IMR-90 (cell line): Measurements from ENCODE around the gene MAP3K5. TPM values are rescaled to one million over a fixed set of nuclear protein-coding genes. Genes with fewer than 3 reads are reported as not detected.

Source experiments
- ATAC-seq: fragments of 200-7000 bp; cut with Tn5 transposase; 2 replicates; pipeline ENCODE4 v1.9.1; 2020; ENCODE audit warnings: low read depth, mild to moderate bottlenecking, moderate library complexity
- BruUV-seq: library from RNA; stranded (reverse); fragments of 400-500 nt; replicated peaks from 2 replicates; lab custom pipeline; 2021; lab: Mats Ljungman, UMichigan
- CTCF ChIA-PET: fragments of 300-600 bp; formaldehyde crosslinking; extraction: SDS; loops from one replicate; lab custom pipeline; 2021; ENCODE audit warnings: antibody characterized with exemption; lab: Yijun Ruan, JAX
- POLR2A ChIA-PET: fragments of 300-600 bp; sonication (Branson Sonifier 250); formaldehyde crosslinking; loops from one replicate; lab custom pipeline; 2022; ENCODE audit warnings: antibody characterized with exemption; ENCODE audit not compliant: unreplicated experiment; lab: Charles Lee
- DNase-seq: peaks from one replicate; pipeline ENCODE4 v3.0.0; 2013
- H2AFZ ChIP-seq: replicated peaks from 2 replicates; pipeline ENCODE3; 2013; ENCODE audit warnings: low read length, mild to moderate bottlenecking; ENCODE audit not compliant: poor library complexity
- H2AK5ac ChIP-seq: 2 replicates; pipeline ENCODE4 v1.6.1; 2013; ENCODE audit warnings: low read depth, low read length, inconsistent platforms
- H2AK9ac ChIP-seq: replicated peaks from 2 replicates; pipeline ENCODE3; 2013; ENCODE audit warnings: mild to moderate bottlenecking, low read depth, low read length, moderate library complexity; ENCODE audit not compliant: poor library complexity
- H2BK120ac ChIP-seq: 2 replicates; pipeline ENCODE4 v1.6.1; 2013; ENCODE audit warnings: low read depth, low read length, inconsistent platforms
- H2BK15ac ChIP-seq: 3 replicates; pipeline ENCODE4 v1.6.1; 2013; ENCODE audit warnings: low read depth, low read length, inconsistent platforms
- H2BK20ac ChIP-seq: 2 replicates; pipeline ENCODE4 v1.6.1; 2013; ENCODE audit warnings: low read depth, mild to moderate bottlenecking, inconsistent platforms, low read length, moderate library complexity
- H2BK5ac ChIP-seq: 2 replicates; pipeline ENCODE4 v1.6.1; 2013; ENCODE audit warnings: mild to moderate bottlenecking, low read depth, low read length, inconsistent platforms; ENCODE audit not compliant: poor library complexity, severe bottlenecking
- H3K14ac ChIP-seq: replicated peaks from 2 replicates; pipeline ENCODE4 v1.6.1; 2013; ENCODE audit warnings: low read depth, low read length, inconsistent platforms
- H3K18ac ChIP-seq: 2 replicates; pipeline ENCODE4 v1.6.1; 2013; ENCODE audit warnings: low read depth, low read length, control low read depth
- H3K23ac ChIP-seq: 2 replicates; pipeline ENCODE4 v1.6.1; 2013; ENCODE audit warnings: low read depth, low read length, inconsistent platforms
- H3K27ac ChIP-seq: 2 replicates; pipeline ENCODE4 v1.5.1; 2013; ENCODE audit warnings: mild to moderate bottlenecking, control low read depth, low read length; ENCODE audit not compliant: insufficient read depth
- H3K27me3 ChIP-seq: 2 replicates; pipeline ENCODE4 v1.6.1; 2013; ENCODE audit warnings: low read length; ENCODE audit not compliant: control insufficient read depth, insufficient read depth
- H3K36me3 ChIP-seq: 2 replicates; pipeline ENCODE4 v1.6.1; 2013; ENCODE audit warnings: low read length, mixed read lengths; ENCODE audit not compliant: control insufficient read depth, insufficient read depth
- H3K4ac ChIP-seq: 2 replicates; pipeline ENCODE4 v1.6.1; 2013; ENCODE audit warnings: low read depth, low read length, inconsistent platforms
- H3K4me1 ChIP-seq: 2 replicates; pipeline ENCODE4 v1.6.1; 2013; ENCODE audit warnings: low read length, mixed read lengths; ENCODE audit not compliant: control insufficient read depth, insufficient read depth
- H3K4me2 ChIP-seq: 2 replicates; pipeline ENCODE4 v1.6.1; 2013; ENCODE audit warnings: low read depth, mild to moderate bottlenecking, control low read depth, low read length, moderate library complexity
- H3K4me3 ChIP-seq: 2 replicates; pipeline ENCODE4 v1.5.1; 2013; ENCODE audit warnings: low read depth, mild to moderate bottlenecking, control low read depth, low read length, moderate library complexity; ENCODE audit not compliant: insufficient read depth
- H3K56ac ChIP-seq: 2 replicates; pipeline ENCODE4 v1.6.1; 2013; ENCODE audit warnings: low read length, inconsistent platforms; ENCODE audit not compliant: insufficient read depth; ENCODE audit errors: extremely low read depth
- H3K79me1 ChIP-seq, 2 experiments: 2 replicates each; pipeline ENCODE4 v1.6.1; 2013; ENCODE audit warnings: low read length in 2 of 2, inconsistent platforms in 1 of 2, low read depth in 1 of 2
- H3K9ac ChIP-seq: 2 replicates; pipeline ENCODE4 v1.6.1; 2013; ENCODE audit warnings: low read depth, low read length, control low read depth
- H3K9me1 ChIP-seq: 2 replicates; pipeline ENCODE4 v1.6.1; 2013; ENCODE audit warnings: low read length, inconsistent platforms; ENCODE audit not compliant: insufficient read depth
- H3K9me3 ChIP-seq: 2 replicates; pipeline ENCODE4 v1.6.1; 2013; ENCODE audit warnings: low read length; ENCODE audit not compliant: control insufficient read depth, insufficient read depth
- H4K20me1 ChIP-seq: 2 replicates; pipeline ENCODE4 v1.6.1; 2013; ENCODE audit warnings: low read length, inconsistent platforms; ENCODE audit not compliant: insufficient read depth
- H4K5ac ChIP-seq: 2 replicates; pipeline ENCODE4 v1.6.1; 2013; ENCODE audit warnings: mild to moderate bottlenecking, low read depth, low read length, control low read depth
- H4K8ac ChIP-seq, 2 experiments: 2 replicates each; pipeline ENCODE4 v1.6.1; 2013; ENCODE audit warnings: low read depth in 2 of 2, low read length in 2 of 2, control low read depth in 1 of 2, inconsistent platforms in 1 of 2
- H4K91ac ChIP-seq: 2 replicates; pipeline ENCODE4 v1.6.1; 2013; ENCODE audit warnings: low read depth, low read length, inconsistent platforms; ENCODE audit not compliant: insufficient read depth
- BHLHE40 ChIP-seq: fragments of 150-350 bp; IDR thresholded peaks from 2 replicates; pipeline ENCODE4 v1.6.1; 2016; ENCODE audit warnings: mild to moderate bottlenecking, low read depth, low read length
- CEBPB ChIP-seq: IDR thresholded peaks from 2 replicates; pipeline ENCODE4 v1.6.1; 2012; ENCODE audit warnings: low read depth, low read length, improper control_type of control experiment
- CHD1 ChIP-seq: IDR thresholded peaks from 2 replicates; pipeline ENCODE4 v1.6.1; 2012; ENCODE audit warnings: low read depth, low read length, improper control_type of control experiment
- CTCF ChIP-seq: conservative IDR thresholded peaks from 2 replicates; pipeline ENCODE4 v1.5.1; 2012; ENCODE audit warnings: mild to moderate bottlenecking, low read depth, low read length, improper control_type of control experiment
- ELK1 ChIP-seq: fragments of 150-350 bp; IDR thresholded peaks from 2 replicates; pipeline ENCODE4 v1.6.1; 2016; ENCODE audit warnings: low read depth, mild to moderate bottlenecking, low read length, moderate library complexity, borderline replicate concordance
- FOS ChIP-seq: fragments of 150-350 bp; IDR thresholded peaks from 2 replicates; pipeline ENCODE4 v1.6.1; 2016; ENCODE audit warnings: low read depth, low read length
- MAFK ChIP-seq: IDR thresholded peaks from 2 replicates; pipeline ENCODE4 v1.6.1; 2012; ENCODE audit warnings: low read depth, low read length, improper control_type of control experiment
- MAZ ChIP-seq: IDR thresholded peaks from 2 replicates; pipeline ENCODE4 v1.6.1; 2012; ENCODE audit warnings: low read depth, mild to moderate bottlenecking, low read length, improper control_type of control experiment, moderate library complexity, borderline replicate concordance
- MXI1 ChIP-seq: IDR thresholded peaks from 2 replicates; pipeline ENCODE4 v1.6.1; 2012; ENCODE audit warnings: low read depth, mild to moderate bottlenecking, low read length, moderate library complexity, borderline replicate concordance
- NFE2L2 ChIP-seq: fragments of 150-350 bp; IDR thresholded peaks from 2 replicates; pipeline ENCODE4 v1.6.1; 2016; ENCODE audit warnings: low read depth, mild to moderate bottlenecking, low read length
- POLR2A ChIP-seq: IDR thresholded peaks from 2 replicates; pipeline ENCODE4 v1.6.1; 2012; ENCODE audit warnings: mild to moderate bottlenecking, low read depth, low read length
- RAD21 ChIP-seq: IDR thresholded peaks from 2 replicates; pipeline ENCODE4 v1.6.1; 2012; ENCODE audit warnings: low read length, improper control_type of control experiment
- RCOR1 ChIP-seq: IDR thresholded peaks from 2 replicates; pipeline ENCODE4 v1.6.1; 2012; ENCODE audit warnings: mild to moderate bottlenecking, low read length, improper control_type of control experiment; ENCODE audit not compliant: insufficient replicate concordance
- RFX5 ChIP-seq: IDR thresholded peaks from 2 replicates; pipeline ENCODE4 v1.8.0; 2012; ENCODE audit warnings: low read depth, mild to moderate bottlenecking, low read length, moderate library complexity
- SMC3 ChIP-seq: fragments of 150-350 bp; IDR thresholded peaks from 2 replicates; pipeline ENCODE4 v1.6.1; 2016; ENCODE audit warnings: low read depth, mild to moderate bottlenecking, antibody characterized with exemption, low read length, moderate library complexity
- WGBS, 2 experiments: methylation state at CpG; one replicate each; pipeline versions ENCODE4 v1.1.5 to v1.1.7; 2013; ENCODE audit warnings: missing lambda C conversion rate in 2 of 2; ENCODE audit not compliant: insufficient read length in 1 of 2; ENCODE audit errors: extremely low coverage in 2 of 2; 5-methylcytosine and 5-hydroxymethylcytosine counted together
- dilution Hi-C: fragments of 300-500 bp; cut with HindIII; formaldehyde crosslinking; loops from one replicate; pipeline ENCODE4 v1.14.3; 2018; ENCODE audit warnings: low sequenced_read_pairs; ENCODE audit not compliant: unreplicated experiment
- in situ Hi-C: fragments of 300-500 bp; cut with MboI; formaldehyde crosslinking; loops from 3 replicates; pipeline ENCODE4 v1.14.3; 2019; ENCODE audit warnings: low sequenced_read_pairs, inconsistent platforms, mixed read lengths
- intact Hi-C: fragments of 100-400 bp; cut with micrococcal nuclease; formaldehyde crosslinking; loops from 2 replicates; pipeline ENCODE4 v1.10.0; 2022
- polyA plus RNA-seq, 3 experiments: library from polyadenylated mRNA; depleted of rRNA; stranded (reverse); fragments of >200 nt; gene quantifications; 2 replicates each; pipeline ENCODE4 v1.2.3, GENCODE V29; 2012; ENCODE audit warnings: low replicate concordance in 1 of 3
- total RNA-seq: library from RNA; depleted of rRNA; stranded (reverse); fragments of >200 nt; gene quantifications from 2 replicates; pipeline ENCODE4 v1.2.3, GENCODE V29; 2012

The MAP3K5 gene
- total and polyA plus RNA-seq, 2 of the 4 experiments (the other 2 are of a cell fraction) = 5.4 to 17.6 TPM

- dilution Hi-C loops (no loop called here), intact Hi-C loops (no loop called here), in situ Hi-C loops (no loop called here)
- Histone ChIP-seq H2BK15ac (peak overlapping the region; percentile 87; the same call in 1 of the 3 replicates), H2AFZ (no peak overlapping the region), H3K4ac (peak overlapping the region; percentile 86), H3K23ac (0 out of 2 replicates have a peak overlapping the region, but pooled peaks have one; percentile 20), H2AK9ac (no peak overlapping the region), H3K4me1 (peaks cover 21% of the 10 kb centered on the region), H2BK120ac (peak overlapping the region; percentile 87), H4K8ac (peak overlapping the region in 1 of 2 experiments; percentile 63; a peak in 1 of 4 replicates), H3K27me3 (no peaks in the 10 kb centered on the region), H3K9me3 (no peaks in the 10 kb centered on the region), H4K5ac (no peak overlapping the region), H4K91ac (peak overlapping the region; percentile 13; the same call in 1 of the 2 replicates), H2BK20ac (peak overlapping the region; percentile 26; the same call in 1 of the 2 replicates), H3K9ac (no peak overlapping the region), H3K27ac (no peak overlapping the region), H3K18ac (no peak overlapping the region), H3K79me1 (peaks cover 2 to 28% of the 10 kb centered on the region in 2 experiments), H3K56ac (no peak overlapping the region), H3K4me3 (no peak overlapping the region), H4K20me1 (no peaks in the 10 kb centered on the region), H3K36me3 (0 out of 2 replicates have a peak, but pooled peaks cover 2% of the 10 kb centered on the region), H3K14ac (peak overlapping the region; percentile 67), H3K4me2 (no peak overlapping the region), H2AK5ac (peak overlapping the region; percentile 83; the same call in 1 of the 2 replicates), H3K9me1 (peaks cover 17% of the 10 kb centered on the region), H2BK5ac (no peak overlapping the region)
- ATAC-seq (no peak), DNase-seq (no peak)
- no CpG with 5 or more reads among the region's 6 CpGs for WGBS, 2 experiments
- ChIA-PET CTCF (interaction anchor here (1.9 kb wide), 1 partner anchor 180 kb away, joined by 8 read pairs; the partner anchor contains the start of gene MAP3K5), POLR2A (no interaction called here)
- BruUV-seq = no TSS peak
- TF ChIP-seq CHD1 = no peak
- no peak for TF ChIP-seq MXI1
- no peak for TF ChIP-seq SMC3
- no peak for TF ChIP-seq MAFK
- TF ChIP-seq RAD21 = no peak
- no peak for TF ChIP-seq CEBPB
- no peak for TF ChIP-seq POLR2A
- TF ChIP-seq NFE2L2 = no peak
- no peak for TF ChIP-seq BHLHE40
- no peak for TF ChIP-seq CTCF
- no peak for TF ChIP-seq FOS
- no peak for TF ChIP-seq MAZ
- TF ChIP-seq RCOR1 = no peak
- TF ChIP-seq ELK1 = no peak
- TF ChIP-seq RFX5 = no peak
These were observed 179.4 kb downstream of the MAP3K5 start for GRCh38 chr6:136612666-136613389.
